GM12878 (cell line): ENCODE measurements around the gene ADAT3.

Experiments used
- EED ChIP-seq: sonication (generic); IDR thresholded peaks from 2 replicates; pipeline ENCODE4 v1.6.1; 2016; ENCODE audit warnings: antibody characterized with exemption, low read depth
- ETV6 ChIP-seq, 2 experiments: fragments of 450-650 bp in 1 of 2; IDR thresholded peaks in 1 of 2; conservative IDR thresholded peaks in 1 of 2; 2 replicates each; pipeline ENCODE4 v1.6.1; 2014; ENCODE audit warnings: antibody characterized with exemption in 1 of 2, borderline replicate concordance in 1 of 2, low read depth in 1 of 2, mild to moderate bottlenecking in 1 of 2, moderate library complexity in 1 of 2
- MYC ChIP-seq: IDR thresholded peaks from 2 replicates; pipeline ENCODE4 v1.6.1; 2011; ENCODE audit warnings: mild to moderate bottlenecking, low read length, moderate library complexity, inconsistent platforms; ENCODE audit not compliant: insufficient read depth, insufficient replicate concordance, insufficient read length, severe bottlenecking
- NFIC ChIP-seq: IDR thresholded peaks from 2 replicates; pipeline ENCODE4 v1.6.1; 2012; ENCODE audit warnings: low read depth, mild to moderate bottlenecking, inconsistent platforms, low read length, moderate library complexity
- NFXL1 ChIP-seq: fragments of 450-650 bp; IDR thresholded peaks from 2 replicates; pipeline ENCODE4 v1.6.1; 2017; ENCODE audit warnings: antibody characterized with exemption, mild to moderate bottlenecking, borderline replicate concordance
- POLR2A ChIP-seq: IDR thresholded peaks from 2 replicates; pipeline ENCODE4 v1.6.1; 2011; ENCODE audit warnings: low read depth, mild to moderate bottlenecking, low read length
- POLR2AphosphoS5 ChIP-seq: IDR thresholded peaks from 2 replicates; pipeline ENCODE4 v1.6.1; 2011; ENCODE audit warnings: mild to moderate bottlenecking, low read length, inconsistent platforms
- RAD21 ChIP-seq: IDR thresholded peaks from 2 replicates; pipeline ENCODE4 v1.6.1; 2011; ENCODE audit warnings: mild to moderate bottlenecking, low read depth, low read length, moderate library complexity; ENCODE audit not compliant: insufficient read depth
- SIN3A ChIP-seq: IDR thresholded peaks from 2 replicates; pipeline ENCODE4 v1.6.1; 2012; ENCODE audit warnings: low read depth, low read length, improper control_type of control experiment
- TF ChIP-seq, protein P1 (sequence below), 3 experiments: IDR thresholded peaks in 2 of 3; conservative IDR thresholded peaks in 1 of 3; 2 replicates each; pipeline ENCODE4 v1.5.1; 2011; ENCODE audit warnings: low read depth in 3 of 3, low read length in 3 of 3, mild to moderate bottlenecking in 3 of 3, control low read depth in 2 of 3, moderate library complexity in 2 of 3, inconsistent platforms in 1 of 3, mixed read lengths in 1 of 3; ENCODE audit not compliant: control insufficient read depth in 2 of 3, insufficient read depth in 1 of 3; ENCODE audit errors: extremely low read depth in 1 of 3
- TF ChIP-seq, protein P2 (sequence below): IDR thresholded peaks from 2 replicates; pipeline ENCODE4 v1.6.1; 2012; ENCODE audit warnings: mild to moderate bottlenecking, low read depth, low read length

- TF ChIP-seq, protein P1, sequence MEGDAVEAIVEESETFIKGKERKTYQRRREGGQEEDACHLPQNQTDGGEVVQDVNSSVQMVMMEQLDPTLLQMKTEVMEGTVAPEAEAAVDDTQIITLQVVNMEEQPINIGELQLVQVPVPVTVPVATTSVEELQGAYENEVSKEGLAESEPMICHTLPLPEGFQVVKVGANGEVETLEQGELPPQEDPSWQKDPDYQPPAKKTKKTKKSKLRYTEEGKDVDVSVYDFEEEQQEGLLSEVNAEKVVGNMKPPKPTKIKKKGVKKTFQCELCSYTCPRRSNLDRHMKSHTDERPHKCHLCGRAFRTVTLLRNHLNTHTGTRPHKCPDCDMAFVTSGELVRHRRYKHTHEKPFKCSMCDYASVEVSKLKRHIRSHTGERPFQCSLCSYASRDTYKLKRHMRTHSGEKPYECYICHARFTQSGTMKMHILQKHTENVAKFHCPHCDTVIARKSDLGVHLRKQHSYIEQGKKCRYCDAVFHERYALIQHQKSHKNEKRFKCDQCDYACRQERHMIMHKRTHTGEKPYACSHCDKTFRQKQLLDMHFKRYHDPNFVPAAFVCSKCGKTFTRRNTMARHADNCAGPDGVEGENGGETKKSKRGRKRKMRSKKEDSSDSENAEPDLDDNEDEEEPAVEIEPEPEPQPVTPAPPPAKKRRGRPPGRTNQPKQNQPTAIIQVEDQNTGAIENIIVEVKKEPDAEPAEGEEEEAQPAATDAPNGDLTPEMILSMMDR (IDR thresholded peaks at IDR 0.05 in 2 of 3, conservative IDR thresholded peaks at IDR 0.05 in 1 of 3; ENCODE audit: control insufficient read depth in 2 of 3, extremely low read depth in 1 of 3, insufficient read depth in 1 of 3, low read depth in 3 of 3, low read length in 3 of 3) = no peak
- TF ChIP-seq RAD21 (no peak), EED (no peak), POLR2AphosphoS5 (no peak), NFXL1 (no peak), ETV6 (conservative IDR thresholded peaks at IDR 0.05 in 1 of 2, IDR thresholded peaks at IDR 0.05 in 1 of 2; ENCODE audit: borderline replicate concordance in 1 of 2, low read depth in 1 of 2) (no peak), MYC (no peak), POLR2A (no peak), SIN3A (no peak), NFIC (no peak)
- TF ChIP-seq, protein P2, sequence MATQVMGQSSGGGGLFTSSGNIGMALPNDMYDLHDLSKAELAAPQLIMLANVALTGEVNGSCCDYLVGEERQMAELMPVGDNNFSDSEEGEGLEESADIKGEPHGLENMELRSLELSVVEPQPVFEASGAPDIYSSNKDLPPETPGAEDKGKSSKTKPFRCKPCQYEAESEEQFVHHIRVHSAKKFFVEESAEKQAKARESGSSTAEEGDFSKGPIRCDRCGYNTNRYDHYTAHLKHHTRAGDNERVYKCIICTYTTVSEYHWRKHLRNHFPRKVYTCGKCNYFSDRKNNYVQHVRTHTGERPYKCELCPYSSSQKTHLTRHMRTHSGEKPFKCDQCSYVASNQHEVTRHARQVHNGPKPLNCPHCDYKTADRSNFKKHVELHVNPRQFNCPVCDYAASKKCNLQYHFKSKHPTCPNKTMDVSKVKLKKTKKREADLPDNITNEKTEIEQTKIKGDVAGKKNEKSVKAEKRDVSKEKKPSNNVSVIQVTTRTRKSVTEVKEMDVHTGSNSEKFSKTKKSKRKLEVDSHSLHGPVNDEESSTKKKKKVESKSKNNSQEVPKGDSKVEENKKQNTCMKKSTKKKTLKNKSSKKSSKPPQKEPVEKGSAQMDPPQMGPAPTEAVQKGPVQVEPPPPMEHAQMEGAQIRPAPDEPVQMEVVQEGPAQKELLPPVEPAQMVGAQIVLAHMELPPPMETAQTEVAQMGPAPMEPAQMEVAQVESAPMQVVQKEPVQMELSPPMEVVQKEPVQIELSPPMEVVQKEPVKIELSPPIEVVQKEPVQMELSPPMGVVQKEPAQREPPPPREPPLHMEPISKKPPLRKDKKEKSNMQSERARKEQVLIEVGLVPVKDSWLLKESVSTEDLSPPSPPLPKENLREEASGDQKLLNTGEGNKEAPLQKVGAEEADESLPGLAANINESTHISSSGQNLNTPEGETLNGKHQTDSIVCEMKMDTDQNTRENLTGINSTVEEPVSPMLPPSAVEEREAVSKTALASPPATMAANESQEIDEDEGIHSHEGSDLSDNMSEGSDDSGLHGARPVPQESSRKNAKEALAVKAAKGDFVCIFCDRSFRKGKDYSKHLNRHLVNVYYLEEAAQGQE = no peak
These were observed 38.4 kb upstream of the ADAT3 start for GRCh38 chr19:1866693-1867348.
